Measurements from ENCODE around the gene SPATA31C1. TPM values are rescaled to one million over a fixed set of nuclear protein-coding genes. Genes with fewer than 3 reads are reported as not detected.

The SPATA31C1 gene
- polyA plus RNA-seq, 2 of the 4 experiments (the other 2 are of a cell fraction) = not detected

GRCh38 chr9:87944096-87944495 lies 26.3 kb downstream of the SPATA31C1 start:
- peak in 1 of 2 experiments; percentile 24; a peak in 1 of 6 replicates for ATAC-seq
- no peaks in the 10 kb centered on the region for H3K9me3 ChIP-seq
- CTCF ChIA-PET = interaction anchor here (0.9 kb wide), 1 partner anchor 13 kb away, joined by 3 read pairs; no protein-coding TSS in a partner anchor

GRCh38 chr9:87944682-87945081 lies 26.9 kb downstream of the SPATA31C1 start:
- no peak overlapping the region for H3K27ac ChIP-seq
- no peak for TF ChIP-seq JUNB (IDR thresholded peaks at IDR 0.05)
- no peak for TF ChIP-seq TFCP2L1 (CRISPR knock-in tag; IDR thresholded peaks at IDR 0.05)
- TF ChIP-seq REST (IDR thresholded peaks at IDR 0.05) = no peak
- no peak for TF ChIP-seq POLR2AphosphoS2 (conservative IDR thresholded peaks at IDR 0.05; ENCODE audit: low read length)
- TF ChIP-seq EHMT2 (IDR thresholded peaks at IDR 0.05; ENCODE audit: low read depth) = no peak
- TF ChIP-seq POLR2A (IDR thresholded peaks at IDR 0.05; ENCODE audit: low read length) = no peak
- ATAC-seq (no peak), FAIRE-seq (no peak), DNase-seq (ENCODE audit: low read depth in 1 of 2, low spot score in 1 of 2) (no peak)
- ChIA-PET POLR2A (no interaction called here), CTCF (no interaction called here)
- no peaks in the 10 kb centered on the region for H3K4me1 ChIP-seq
- H3K4me2 ChIP-seq = no peak overlapping the region
- 84% methylated on average over 8 of the region's 21 CpGs for WGBS (ENCODE audit: missing lambda C conversion rate)
- H3K9me3 ChIP-seq = peaks cover 3% of the 10 kb centered on the region; the same call in 1 of the 3 replicates
- no peak overlapping the region for H3K4me3 ChIP-seq

More at GRCh38 chr9:87944096-87944495, 26.3 kb downstream of the SPATA31C1 start:
- DNase-seq (ENCODE audit: low read depth in 1 of 2, low spot score in 1 of 2) (no peak), FAIRE-seq (no peak)
- H3K4me3 ChIP-seq = no peak overlapping the region
- 82% methylated on average over 20 of the region's 21 CpGs for WGBS (ENCODE audit: missing lambda C conversion rate)
- TF ChIP-seq CBX2 (IDR thresholded peaks at IDR 0.05; ENCODE audit: borderline replicate concordance, low read depth) (no peak), BHLHE40 (IDR thresholded peaks at IDR 0.05; ENCODE audit: low read depth, low read length) (no peak), FOXS1 (CRISPR knock-in tag; IDR thresholded peaks at IDR 0.05) (no peak), RNF2 (IDR thresholded peaks at IDR 0.05; ENCODE audit: borderline replicate concordance, low read depth) (no peak), EHF (CRISPR knock-in tag; IDR thresholded peaks at IDR 0.05) (no peak), BCL3 (IDR thresholded peaks at IDR 0.05) (no peak), ESRRA (IDR thresholded peaks at IDR 0.05; ENCODE audit: borderline replicate concordance, low read length) (no peak), ZC3H11A (IDR thresholded peaks at IDR 0.05) (no peak), HOXA7 (CRISPR knock-in tag; IDR thresholded peaks at IDR 0.05) (no peak), CBX8 (IDR thresholded peaks at IDR 0.05) (no peak), KDM5A (IDR thresholded peaks at IDR 0.05) (no peak)
- H3K27ac ChIP-seq = no peak overlapping the region
- no peak overlapping the region for H3K4me2 ChIP-seq
- POLR2A ChIA-PET = no interaction called here
- H3K4me1 ChIP-seq = no peaks in the 10 kb centered on the region

- DNase-seq (ENCODE audit: low read depth in 1 of 2, low spot score in 1 of 2) = no peak
- Histone ChIP-seq H3K27ac (no peak overlapping the region), H3K9me3 (peaks cover 13% of the 10 kb centered on the region; the same call in 2 of the 3 replicates), H3K4me1 (no peaks in the 10 kb centered on the region), H3K4me3 (no peak overlapping the region), H3K4me2 (no peak overlapping the region)
- FAIRE-seq = no peak
- ChIA-PET CTCF (interaction anchor here (0.8 to 1.7 kb wide), 3 partner anchors 9 to 1051 kb away, joined by 3 to 5 read pairs (median 3); no protein-coding TSS in a partner anchor), POLR2A (no interaction called here)
- TF ChIP-seq MAZ (IDR thresholded peaks at IDR 0.05; ENCODE audit: borderline replicate concordance, low read depth, low read length) (no peak), CBX8 (IDR thresholded peaks at IDR 0.05) (no peak), EHMT2 (IDR thresholded peaks at IDR 0.05; ENCODE audit: low read depth) (no peak), RAD21 (conservative IDR thresholded peaks at IDR 0.05 in 1 of 2, IDR thresholded peaks at IDR 0.05 in 1 of 2) (no peak)
- 0% methylated on average over 1 of the region's 1 CpG for WGBS (ENCODE audit: missing lambda C conversion rate)
- no peak for ATAC-seq
Observed at GRCh38 chr9:87950296-87950695, 32.5 kb downstream of the SPATA31C1 start.

Data from A549 (cell line).